HCT116 (cell line): ENCODE data around the gene PRKCH. TPM values are rescaled to one million over a fixed set of nuclear protein-coding genes. Genes with fewer than 3 reads are reported as not detected.

ENCODE experiments used
- ATAC-seq: fragments of 200-7000 bp; cut with Tn5 transposase; 2 replicates; pipeline ENCODE4 v1.9.1; 2020; ENCODE audit warnings: mild to moderate bottlenecking, moderate library complexity
- BruUV-seq: library from RNA; stranded (reverse); fragments of 400-500 nt; replicated peaks from 2 replicates; lab custom pipeline; 2021; lab: Mats Ljungman, UMichigan
- CTCF ChIA-PET: fragments of 300-600 bp; sonication (Branson Sonifier 250); formaldehyde crosslinking; loops from one replicate; lab custom pipeline; 2021; ENCODE audit warnings: antibody characterized with exemption; lab: Charles Lee
- POLR2A ChIA-PET: fragments of 300-600, 350-600 bp; sonication (Branson Sonifier 250); formaldehyde crosslinking; loops from one replicate; lab custom pipeline; 2021; ENCODE audit warnings: antibody characterized with exemption; lab: Charles Lee
- RAD21 ChIA-PET, 2 experiments: fragments of 300-600 bp; sonication (Branson Sonifier 250); formaldehyde crosslinking; loops; one replicate each; lab custom pipeline; 2023; ENCODE audit warnings: low total read pairs in 2 of 2; ENCODE audit not compliant: uncharacterized antibody in 2 of 2, unreplicated experiment in 2 of 2, low non-redundant PET in 1 of 2; lab: Charles Lee
- DNase-seq: peaks from one replicate; pipeline ENCODE4 v3.0.0-alpha.2; 2010; ENCODE audit warnings: low read depth, low spot score
- H2AFZ ChIP-seq: fragments of 200-600 bp; shearing (Covaris generic), sonication (generic); 2 replicates; pipeline ENCODE4 v1.6.1; 2017; ENCODE audit warnings: low read depth, mixed run types, mixed read lengths, antibody characterized with exemption, low read length; ENCODE audit not compliant: poor library complexity, severe bottlenecking
- H3K27ac ChIP-seq: 2 replicates; pipeline ENCODE4 v1.5.1; 2012; ENCODE audit warnings: low read depth, low read length
- H3K27me3 ChIP-seq: fragments of 200-600 bp; sonication (generic); 2 replicates; pipeline ENCODE4 v1.6.1; 2016; ENCODE audit warnings: mixed run types, low read length, mixed read lengths; ENCODE audit not compliant: insufficient read depth
- H3K36me3 ChIP-seq, 2 experiments: fragments of 200-500 bp in 1 of 2; fragments of 200-600 bp in 1 of 2; sonication (Bioruptor generic) in 1 of 2; sonication (generic) in 1 of 2; 2 replicates each; pipeline versions ENCODE4 v1.5.1 to v1.6.1; 2014 to 2016; ENCODE audit warnings: low read length in 2 of 2, inconsistent platforms in 1 of 2, mixed read lengths in 1 of 2, mixed run types in 1 of 2; ENCODE audit not compliant: insufficient read depth in 2 of 2, control insufficient read depth in 1 of 2
- H3K4me1 ChIP-seq, 2 experiments: fragments of 200-600 bp in 1 of 2; sonication (generic) in 1 of 2; 2 replicates each; pipeline versions ENCODE4 v1.5.1 to v1.6.1; 2012 to 2017; ENCODE audit warnings: low read length in 2 of 2, inconsistent platforms in 1 of 2, mild to moderate bottlenecking in 1 of 2, mixed read lengths in 1 of 2, mixed run types in 1 of 2, moderate library complexity in 1 of 2; ENCODE audit not compliant: insufficient read depth in 2 of 2, control insufficient read depth in 1 of 2
- H3K4me2 ChIP-seq: fragments of 200-600 bp; sonication (generic); 2 replicates; pipeline ENCODE4 v1.6.1; 2017; ENCODE audit warnings: mixed run types, low read length, mixed read lengths
- H3K4me3 ChIP-seq, 2 experiments: fragments of 200-600 bp in 1 of 2; sonication (generic) in 1 of 2; replicated peaks in 1 of 2; 2 replicates each; pipeline ENCODE4 v1.5.1; 2011 to 2016; ENCODE audit warnings: low read length in 2 of 2, control low read depth in 1 of 2, low read depth in 1 of 2, mild to moderate bottlenecking in 1 of 2, mixed read lengths in 1 of 2, mixed run types in 1 of 2
- H3K79me2 ChIP-seq: fragments of 200-600 bp; sonication (generic); 2 replicates; pipeline ENCODE4 v1.6.1; 2017; ENCODE audit warnings: mild to moderate bottlenecking, mixed run types, low read length, moderate library complexity, mixed read lengths; ENCODE audit not compliant: insufficient read depth
- H3K9ac ChIP-seq: fragments of 200-600 bp; sonication (generic); 2 replicates; pipeline ENCODE4 v1.6.1; 2016; ENCODE audit warnings: low read length, mixed read lengths
- H3K9me2 ChIP-seq: fragments of 200-600 bp; sonication (generic), shearing (Covaris generic); 2 replicates; pipeline ENCODE4 v1.6.1; 2017; ENCODE audit warnings: mixed run types, mild to moderate bottlenecking, moderate library complexity; ENCODE audit not compliant: insufficient read depth
- H3K9me3 ChIP-seq, 2 experiments: fragments of 200-500 bp in 1 of 2; fragments of 200-600 bp in 1 of 2; sonication (Bioruptor generic) in 1 of 2; sonication (generic) in 1 of 2; 2 replicates each; pipeline ENCODE4 v1.6.1; 2014 to 2017; ENCODE audit warnings: low read length in 2 of 2, mixed read lengths in 2 of 2, inconsistent platforms in 1 of 2, low read depth in 1 of 2, mild to moderate bottlenecking in 1 of 2, mixed run types in 1 of 2, moderate library complexity in 1 of 2; ENCODE audit not compliant: control insufficient read depth in 1 of 2, insufficient read depth in 1 of 2
- H4K20me1 ChIP-seq: fragments of 200-600 bp; sonication (generic), shearing (Covaris generic); 2 replicates; pipeline ENCODE4 v1.6.1; 2017; ENCODE audit warnings: mixed run types, mild to moderate bottlenecking, moderate library complexity; ENCODE audit not compliant: insufficient read depth
- ELF1 ChIP-seq: IDR thresholded peaks from 2 replicates; pipeline ENCODE4 v1.6.1; 2012; ENCODE audit warnings: low read depth, borderline replicate concordance
- FOSL1 ChIP-seq: IDR thresholded peaks from 2 replicates; pipeline ENCODE4 v1.6.1; 2012; ENCODE audit warnings: low read depth
- SP1 ChIP-seq: IDR thresholded peaks from 2 replicates; pipeline ENCODE4 v1.6.1; 2012; ENCODE audit warnings: low read depth
- SRF ChIP-seq: IDR thresholded peaks from 2 replicates; pipeline ENCODE4 v1.6.1; 2012; ENCODE audit warnings: low read depth
- YY1 ChIP-seq: IDR thresholded peaks from 2 replicates; pipeline ENCODE4 v1.6.1; 2011; ENCODE audit warnings: low read length, low read depth, moderate library complexity, mild to moderate bottlenecking; ENCODE audit not compliant: insufficient replicate concordance; ENCODE audit errors: extremely low read depth
- intact Hi-C: fragments of 100-400 bp; cut with micrococcal nuclease; formaldehyde crosslinking; loops from 2 replicates; pipeline ENCODE4 v1.10.0; 2022
- total RNA-seq: library from RNA; stranded (reverse); gene quantifications from one replicate; pipeline ENCODE4 v1.2.1, GENCODE V29; 2021; ENCODE audit not compliant: unreplicated experiment
- TF ChIP-seq, protein P1 (sequence below): IDR thresholded peaks from 2 replicates; pipeline ENCODE4 v1.6.1; 2012

Gene PRKCH
- total RNA-seq, 1 experiment from 2014 or later = 16.6 TPM

DNA sequence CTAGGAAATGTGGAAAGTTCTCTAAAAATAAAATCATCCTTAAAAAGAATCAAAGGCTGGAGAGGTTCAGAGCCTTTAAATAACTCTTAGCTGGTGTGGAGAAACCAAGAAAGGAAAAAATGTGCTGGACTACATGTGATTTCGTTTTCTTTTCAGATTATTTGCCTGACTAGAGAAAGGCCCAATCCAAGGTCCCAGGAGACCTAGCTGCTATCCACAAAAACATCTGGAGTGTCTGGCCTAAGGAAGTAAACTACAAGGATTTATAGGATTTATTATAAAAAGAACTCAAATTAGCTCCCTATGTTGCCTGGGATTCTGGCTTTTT is 39.5 kb upstream of the PRKCH start:
- BruUV-seq = no TSS peak
- TF ChIP-seq FOSL1 = no peak
- no peak for TF ChIP-seq YY1
- TF ChIP-seq SP1 = no peak
- no peak for TF ChIP-seq ELF1
- no peak overlapping the region for H2AFZ ChIP-seq
- H3K36me3 ChIP-seq = no peaks in the 10 kb centered on the region
- CTCF ChIA-PET = interaction anchor here (0.7 to 2.5 kb wide), 4 partner anchors 8 to 240 kb away, joined by 3 to 7 read pairs (median 3); no protein-coding TSS in a partner anchor
- no peaks in the 10 kb centered on the region for H3K27me3 ChIP-seq
- H3K9me3 ChIP-seq = no peaks in the 10 kb centered on the region; a peak in 1 of 4 replicates
- no peak overlapping the region for H3K4me2 ChIP-seq
- H3K4me1 ChIP-seq = peaks cover 0 to 3% of the 10 kb centered on the region in 2 experiments; a peak in 1 of 4 replicates
- H3K9ac ChIP-seq = no peak overlapping the region
- H4K20me1 ChIP-seq = no peaks in the 10 kb centered on the region
- no peak overlapping the region for H3K4me3 ChIP-seq
- RAD21 ChIA-PET = no interaction called here
- no peak overlapping the region for H3K27ac ChIP-seq
- H3K79me2 ChIP-seq = no peaks in the 10 kb centered on the region
- no peak for DNase-seq
- POLR2A ChIA-PET = no interaction called here
- no peaks in the 10 kb centered on the region for H3K9me2 ChIP-seq
- intact Hi-C loops = no loop called here
- ATAC-seq = no peak

DNA sequence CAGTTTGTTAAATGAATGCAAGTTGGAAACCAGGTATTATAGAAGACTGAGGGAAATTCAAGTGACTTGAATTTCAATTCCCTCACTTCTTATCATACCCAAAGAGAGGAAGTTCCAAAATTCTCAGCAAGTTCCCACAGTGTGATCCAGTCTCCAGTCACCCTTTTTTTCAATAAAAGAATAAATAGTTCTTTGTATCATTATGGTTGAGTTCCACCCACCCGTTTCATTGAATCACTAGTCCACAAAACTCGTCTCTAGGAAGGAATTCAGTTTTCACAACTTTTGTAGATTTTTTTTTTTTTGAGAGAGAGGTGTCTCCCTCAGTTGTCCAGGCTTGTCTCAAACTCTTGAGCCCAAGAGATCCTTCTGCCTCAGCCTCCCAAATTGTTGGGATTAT is 38.6 kb upstream of the PRKCH start:
- peaks cover 0 to 9% of the 10 kb centered on the region in 2 experiments; a peak in 1 of 4 replicates for H3K4me1 ChIP-seq
- no peak overlapping the region for H3K4me2 ChIP-seq
- no peaks in the 10 kb centered on the region for H3K9me2 ChIP-seq
- no peak overlapping the region for H3K4me3 ChIP-seq
- RAD21 ChIA-PET = no interaction called here
- no peak for DNase-seq
- H3K27ac ChIP-seq = no peak overlapping the region
- CTCF ChIA-PET = interaction anchor here (2.5 kb wide), 1 partner anchor 13 kb away, joined by 7 read pairs; no protein-coding TSS in a partner anchor
- no peak overlapping the region for H2AFZ ChIP-seq
- H3K79me2 ChIP-seq = no peaks in the 10 kb centered on the region
- H3K9me3 ChIP-seq = no peaks in the 10 kb centered on the region; a peak in 1 of 4 replicates
- intact Hi-C loops = no loop called here
- POLR2A ChIA-PET = no interaction called here
- H3K27me3 ChIP-seq = no peaks in the 10 kb centered on the region
- no TSS peak for BruUV-seq
- no peak overlapping the region for H3K9ac ChIP-seq
- ATAC-seq = no peak
- TF ChIP-seq, protein P1, sequence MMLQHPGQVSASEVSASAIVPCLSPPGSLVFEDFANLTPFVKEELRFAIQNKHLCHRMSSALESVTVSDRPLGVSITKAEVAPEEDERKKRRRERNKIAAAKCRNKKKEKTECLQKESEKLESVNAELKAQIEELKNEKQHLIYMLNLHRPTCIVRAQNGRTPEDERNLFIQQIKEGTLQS = no peak
- TF ChIP-seq SRF = no peak
- no peaks in the 10 kb centered on the region for H3K36me3 ChIP-seq
- H4K20me1 ChIP-seq = no peaks in the 10 kb centered on the region
